Right kidney (tissue), 1 donor: ENCODE measurements around the gene EFNA5.

Experiments used
- DNase-seq: peaks from one replicate; pipeline ENCODE4 v3.0.0-alpha.2; 2016

Gene EFNA5

DNA sequence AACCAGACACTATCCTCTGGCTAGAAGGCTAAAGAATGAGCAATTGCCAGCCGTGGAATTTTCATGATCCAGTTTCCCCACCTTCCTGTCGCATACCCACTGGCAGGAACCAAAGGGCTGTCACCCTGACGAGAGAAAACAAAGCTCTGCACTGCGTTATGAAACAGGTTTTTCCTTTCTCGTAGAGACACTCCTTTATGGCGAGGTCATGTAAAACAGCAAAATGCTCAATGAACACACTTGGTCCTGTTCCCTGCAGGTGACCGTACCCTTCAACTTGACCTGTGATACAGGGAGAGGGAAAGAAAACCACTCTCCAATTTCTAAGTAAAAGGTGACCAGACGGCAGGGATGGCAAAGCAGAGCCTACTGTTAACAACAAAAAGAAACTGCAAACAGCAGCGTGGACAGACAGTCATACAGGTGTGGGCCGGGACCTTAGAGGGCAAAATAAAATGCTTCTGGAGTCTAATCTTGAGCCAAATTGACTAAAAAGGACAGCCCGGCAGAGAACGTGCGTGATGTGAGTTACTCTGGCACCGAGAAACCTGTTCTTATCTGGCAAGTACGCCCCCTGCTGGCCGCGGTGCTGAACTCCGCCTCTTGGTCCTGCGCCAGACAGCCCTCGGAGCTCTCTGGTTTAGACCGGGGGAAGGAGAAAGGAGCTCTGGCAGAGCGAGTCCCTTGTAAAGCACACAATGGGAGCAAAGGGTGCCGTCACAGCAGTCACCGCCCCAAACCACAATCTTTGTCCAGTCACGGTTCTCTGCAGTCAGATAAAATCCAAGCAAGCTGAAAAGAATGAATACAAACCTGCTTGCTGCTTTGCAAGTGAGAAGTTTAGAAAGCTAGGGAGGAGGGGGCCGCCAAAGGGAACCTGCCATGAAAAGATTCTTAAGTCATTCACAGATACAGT is 98.9 kb downstream of the EFNA5 start:
- DNase-seq: peak; percentile 88

DNA sequence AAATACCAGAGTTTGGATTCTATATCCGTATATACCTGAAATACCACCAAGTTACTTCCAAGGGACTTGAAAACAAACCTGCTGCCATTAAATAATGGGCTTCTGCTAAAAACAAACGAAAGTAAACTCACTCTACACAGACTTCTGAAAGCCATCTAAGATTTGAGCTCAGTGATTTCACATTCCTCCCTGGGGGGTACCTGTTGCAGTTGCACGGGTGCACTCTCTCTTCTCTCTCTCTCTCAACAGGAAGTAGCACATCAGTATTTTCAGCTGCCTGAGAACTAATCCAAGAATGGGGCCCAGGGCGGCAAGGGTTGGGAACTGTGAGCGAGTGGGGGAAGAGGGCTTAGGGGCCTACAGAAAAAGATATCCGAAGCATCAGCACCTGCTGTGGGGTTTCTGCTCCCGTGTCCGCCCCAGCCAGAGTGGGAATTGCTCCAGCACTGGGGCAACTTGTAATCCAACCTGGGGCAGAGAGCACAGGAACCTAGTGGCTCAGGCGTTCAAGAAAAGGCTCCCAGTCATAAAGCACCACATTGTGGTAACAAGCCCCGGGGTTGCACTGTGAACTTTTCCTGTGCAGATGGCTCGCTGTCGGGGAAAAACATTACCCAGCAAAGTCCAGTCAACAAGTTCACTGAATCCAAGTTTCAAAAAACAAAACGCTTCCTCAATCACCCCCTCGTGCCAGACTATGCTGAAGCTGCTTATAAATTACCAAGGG is 99.8 kb downstream of the EFNA5 start:
- DNase-seq: peak; percentile 51

DNA sequence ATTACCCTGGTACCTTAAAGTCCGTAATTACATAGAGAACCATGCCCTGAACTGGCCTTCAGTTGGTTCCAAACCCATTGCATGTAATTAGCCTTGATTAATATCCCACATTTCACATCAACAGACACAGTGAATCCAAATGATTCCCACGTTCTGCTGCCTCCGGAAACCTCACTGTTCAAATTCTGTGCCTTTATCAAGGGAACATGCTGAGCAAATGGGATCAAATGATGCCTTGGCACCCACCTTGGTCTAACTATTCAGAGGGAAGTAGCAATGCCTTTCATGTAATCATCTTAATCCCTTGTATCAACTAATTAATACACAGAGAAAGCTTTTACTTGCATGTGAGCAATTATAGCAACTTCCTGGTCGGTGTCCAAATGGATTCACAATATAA is 100.6 kb downstream of the EFNA5 start:
- no peak for DNase-seq

DNA sequence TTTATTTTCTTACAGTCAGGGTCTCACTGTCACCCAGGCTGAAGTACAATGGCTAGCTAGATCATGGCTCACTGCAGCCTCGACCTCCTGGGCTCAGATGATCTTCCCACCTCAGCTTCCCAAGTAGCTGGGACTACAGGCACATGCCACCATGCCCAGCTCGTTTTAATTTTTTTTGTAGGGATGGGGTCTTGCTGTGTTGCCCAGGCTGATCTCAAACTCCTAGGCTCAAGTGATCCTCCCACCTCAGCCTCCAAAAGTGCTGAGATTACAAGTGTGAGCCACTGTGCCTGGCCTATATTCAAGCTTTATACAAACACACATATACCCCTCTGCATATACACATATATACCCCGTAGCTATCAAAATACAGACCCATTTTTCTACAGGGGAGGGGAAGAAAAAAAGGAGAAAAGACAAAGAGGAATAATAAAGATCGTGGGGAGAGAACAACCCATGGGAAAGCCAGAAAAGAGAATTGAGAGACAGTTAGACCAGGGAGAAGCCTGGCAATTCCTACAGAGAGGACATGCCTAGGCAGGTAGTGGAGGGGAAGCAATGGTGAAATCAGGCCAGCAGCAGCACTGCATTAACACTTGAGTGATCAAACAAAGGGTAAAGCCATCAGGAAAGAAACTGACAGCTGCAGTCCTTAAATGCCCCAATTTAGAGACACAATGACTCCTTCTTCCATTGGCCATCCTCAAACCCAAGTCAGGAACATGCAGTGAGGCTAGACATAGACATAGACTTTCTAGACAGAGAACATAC is 102.7 kb downstream of the EFNA5 start:
- DNase-seq: no peak

DNA sequence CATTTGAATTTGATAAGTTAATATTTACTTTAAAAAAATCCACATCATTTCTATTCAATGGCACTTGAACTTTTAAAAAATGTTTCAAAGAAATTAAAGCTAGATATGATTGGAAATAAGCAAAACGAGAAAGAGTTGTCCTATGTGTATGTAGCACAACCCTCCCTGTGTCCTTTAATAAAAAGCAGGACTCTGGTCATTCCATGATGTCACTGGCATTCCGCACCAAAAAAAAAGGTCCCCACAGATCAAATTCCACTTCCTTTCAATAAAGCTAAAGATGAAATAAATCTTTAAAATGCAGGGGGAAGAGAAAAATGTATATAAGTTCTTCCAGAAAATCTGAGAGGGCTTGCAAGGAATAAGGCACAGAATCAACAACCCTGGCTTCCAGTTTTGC is 103.8 kb downstream of the EFNA5 start:
- DNase-seq: no peak

DNA sequence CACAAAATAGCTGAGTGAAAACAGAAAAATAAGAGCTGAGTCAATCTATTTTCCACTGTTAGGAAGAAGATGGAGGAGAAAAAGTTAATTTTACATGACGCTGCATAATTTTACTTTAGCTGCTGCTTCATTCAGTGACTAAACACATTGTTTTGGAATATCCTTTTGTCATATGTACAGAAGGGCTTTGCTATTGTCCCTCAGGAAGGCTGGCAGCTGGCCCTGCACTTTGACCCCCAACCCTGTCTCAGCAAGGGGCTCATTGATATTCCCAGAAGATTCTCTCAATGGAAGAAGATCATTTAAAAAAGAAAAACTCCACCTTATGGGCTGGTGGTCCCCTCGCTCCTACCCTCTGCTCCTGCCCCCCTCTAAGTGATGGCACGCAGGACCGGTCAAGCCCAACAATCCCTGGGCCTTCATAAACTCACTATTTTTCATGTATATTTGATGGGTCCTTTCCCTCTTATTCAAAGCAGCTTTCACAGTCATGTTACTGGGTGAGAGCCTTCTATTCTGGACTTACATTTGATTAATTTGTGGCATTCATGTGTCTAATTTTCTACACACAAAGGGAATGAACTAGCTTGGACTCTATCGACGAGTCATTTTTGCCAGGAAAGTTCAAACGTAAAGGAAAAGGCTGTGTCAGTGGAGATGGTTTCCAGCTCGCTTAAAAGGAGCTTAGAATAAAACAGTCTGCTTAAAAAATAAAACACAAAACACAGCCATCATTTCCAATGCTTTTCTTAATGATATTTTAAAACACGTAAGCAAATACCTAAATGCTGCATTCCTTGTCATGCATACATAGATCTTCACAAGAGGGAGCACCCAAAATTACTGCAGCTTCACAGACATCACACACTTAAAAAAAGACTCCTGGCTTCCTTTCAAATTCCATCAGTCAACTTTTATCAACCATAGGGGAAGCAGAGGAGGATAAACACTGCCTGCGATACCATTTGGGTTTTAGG is 104.7 kb downstream of the EFNA5 start:
- no peak for DNase-seq

DNA sequence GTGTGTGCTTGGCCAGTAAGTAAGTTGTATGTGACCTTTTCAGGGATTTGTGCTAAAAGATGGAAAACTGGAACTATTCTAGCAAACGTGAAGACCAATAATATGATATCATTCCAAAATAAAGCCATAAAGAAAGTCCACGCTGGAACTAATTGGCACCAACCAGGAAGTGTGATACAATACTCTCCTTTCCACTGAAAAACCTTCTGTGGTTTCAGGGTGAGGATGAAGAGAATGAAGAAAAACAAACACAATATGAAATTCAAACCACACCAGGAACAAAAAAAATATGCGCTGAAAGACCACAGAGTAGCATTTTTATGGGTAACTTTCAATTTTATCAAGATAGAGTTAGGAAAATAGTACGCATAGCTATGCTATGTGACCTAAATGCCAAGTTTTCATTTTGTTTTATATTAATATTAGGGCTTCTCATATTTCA is 105.8 kb downstream of the EFNA5 start:
- DNase-seq: no peak

DNA sequence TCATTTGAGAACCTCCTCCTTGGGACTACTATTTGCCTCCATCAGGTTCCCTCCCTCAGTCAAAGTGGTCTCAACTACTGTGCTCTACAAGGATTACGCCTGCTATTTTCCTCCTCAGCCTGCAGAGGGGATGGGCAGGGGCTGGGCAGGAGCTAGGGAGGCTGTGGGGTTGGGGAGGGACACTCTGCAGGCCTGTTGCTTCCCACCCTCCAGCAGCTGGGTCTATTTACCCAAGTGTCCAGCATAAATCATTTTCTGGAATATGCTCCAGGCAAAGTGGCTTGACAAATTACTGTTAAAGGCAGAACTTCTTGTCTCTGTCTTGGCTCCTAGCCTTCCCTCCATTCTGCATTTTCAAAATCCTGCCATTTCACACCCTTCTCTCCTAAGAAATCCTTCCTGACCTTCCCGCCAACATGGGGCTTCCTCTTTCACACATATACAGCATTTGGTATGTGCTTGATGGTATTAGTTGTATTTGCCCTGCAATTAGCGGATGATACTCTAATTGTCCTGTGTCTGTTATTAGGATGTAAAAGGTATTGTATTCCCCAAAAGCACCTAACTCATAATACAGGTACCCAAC is 106.7 kb downstream of the EFNA5 start:
- no peak for DNase-seq

DNA sequence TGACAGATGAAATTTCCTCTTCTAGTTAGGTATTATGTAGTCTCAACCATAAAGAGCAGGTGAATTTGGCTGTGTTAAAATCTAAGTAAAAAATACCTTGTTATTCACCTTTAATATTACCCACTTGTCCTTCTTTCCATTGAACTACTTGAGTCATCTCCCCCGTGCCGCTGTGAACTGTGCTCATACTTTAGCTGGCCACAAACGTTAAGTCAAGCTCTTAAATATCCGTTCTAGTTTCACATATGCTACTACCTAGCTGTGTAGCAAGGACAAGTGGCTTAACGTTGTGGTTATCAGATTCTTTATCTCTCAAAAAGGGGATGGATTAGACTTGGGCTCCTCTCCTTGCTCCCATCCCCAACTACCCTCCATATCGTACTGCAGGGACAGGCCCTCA is 110.4 kb downstream of the EFNA5 start:
- DNase-seq: no peak

DNA sequence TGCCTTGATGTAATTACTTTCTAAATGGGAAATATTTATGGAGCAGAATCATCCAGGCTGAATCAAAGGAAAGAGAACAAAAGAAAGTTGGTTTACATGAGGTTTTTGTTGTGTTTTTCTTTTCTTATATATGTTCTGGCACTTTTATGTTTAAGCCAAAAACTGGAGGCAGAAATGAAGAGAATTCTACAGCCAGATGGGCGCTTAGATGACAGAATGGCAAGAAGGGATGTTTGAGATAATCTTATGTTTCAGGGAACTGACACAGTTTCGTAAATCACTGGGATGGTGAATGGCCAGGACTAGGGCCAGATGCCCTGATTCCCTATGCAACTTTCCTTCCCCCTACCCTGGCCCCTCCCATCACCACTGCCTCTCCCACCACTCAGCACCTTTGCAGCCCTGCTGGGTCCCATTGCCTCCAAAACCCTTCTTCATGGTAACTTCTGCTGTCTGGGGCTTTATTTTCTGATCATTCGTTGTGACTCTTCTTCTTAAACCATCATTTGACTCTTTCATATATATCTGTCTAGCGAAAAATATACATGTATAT is 111.8 kb downstream of the EFNA5 start:
- no peak for DNase-seq

DNA sequence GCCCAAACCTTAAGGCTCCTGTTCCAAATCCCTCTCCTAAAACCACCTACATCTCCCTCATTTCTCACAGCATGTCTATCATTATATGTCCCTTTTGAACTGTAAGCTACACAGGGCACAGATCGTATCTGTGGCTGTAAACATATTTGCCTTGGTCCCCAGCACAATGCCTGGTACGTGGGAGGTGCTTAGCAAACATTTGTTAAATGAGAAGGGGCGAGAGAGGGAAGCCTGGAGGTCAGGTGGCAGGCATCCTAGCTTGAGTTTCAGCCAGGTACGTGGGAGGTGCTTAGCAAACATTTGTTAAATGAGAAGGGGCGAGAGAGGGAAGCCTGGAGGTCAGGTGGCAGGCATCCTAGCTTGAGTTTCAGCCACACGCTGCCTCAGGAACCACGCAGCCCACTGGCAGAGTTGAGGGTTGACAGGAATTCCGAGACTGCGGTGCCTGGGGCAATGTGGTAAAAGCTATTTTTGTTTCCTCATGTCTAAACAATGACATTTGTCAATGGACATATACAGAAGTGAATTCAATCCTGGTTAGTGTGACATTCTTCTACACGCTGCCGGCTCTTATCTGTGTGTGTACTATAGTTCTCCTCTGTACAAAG is 113.6 kb downstream of the EFNA5 start:
- DNase-seq: no peak

DNA sequence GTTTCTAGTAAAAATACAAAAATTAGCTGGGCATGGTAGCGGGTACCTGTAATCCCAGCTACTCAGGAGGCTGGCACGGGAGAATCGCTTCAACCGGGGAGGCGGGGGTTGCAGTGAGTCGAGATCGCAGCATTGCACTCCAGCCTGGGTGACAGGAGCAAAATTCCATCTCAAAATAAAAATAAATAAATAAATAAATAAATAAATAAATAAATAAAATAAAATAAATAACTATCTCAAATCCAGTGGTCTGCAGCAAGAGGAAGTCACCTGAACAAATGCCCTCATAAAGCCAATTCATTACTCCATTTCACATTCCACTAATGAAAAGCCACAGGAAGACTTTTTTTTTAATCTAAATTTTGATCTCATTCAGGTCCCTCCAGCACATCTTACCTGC is 114.2 kb downstream of the EFNA5 start:
- DNase-seq: no peak

DNA sequence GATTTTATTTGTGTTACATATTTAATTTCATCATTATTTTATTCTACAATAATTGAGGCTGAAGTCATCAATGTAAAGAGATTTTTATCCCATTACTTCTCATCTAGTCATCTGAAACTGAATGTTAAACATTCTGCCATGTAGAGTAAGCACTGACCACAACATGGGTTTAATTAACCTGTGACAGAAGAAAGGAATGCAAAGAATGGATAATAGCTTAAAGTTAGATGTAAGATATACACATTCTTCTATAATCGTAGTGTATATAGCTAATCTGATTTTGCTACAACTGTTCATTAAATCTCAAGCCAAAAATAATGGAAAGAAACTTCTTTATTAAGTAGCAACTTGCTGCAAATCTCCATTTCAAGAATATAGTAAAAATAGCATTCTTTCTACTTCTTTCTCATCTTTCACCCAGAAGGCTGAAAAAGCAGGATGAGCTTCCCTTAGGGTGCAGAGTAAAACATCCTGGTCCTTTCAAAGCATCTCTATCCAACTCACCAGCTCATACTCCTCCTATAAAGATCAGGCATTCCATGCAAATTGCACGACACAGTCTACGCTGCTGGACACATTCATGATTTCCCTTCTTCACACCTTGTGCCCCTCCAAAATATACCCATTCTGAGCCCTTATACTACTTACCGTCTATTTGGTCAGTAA is 115.2 kb downstream of the EFNA5 start:
- no peak for DNase-seq

DNA sequence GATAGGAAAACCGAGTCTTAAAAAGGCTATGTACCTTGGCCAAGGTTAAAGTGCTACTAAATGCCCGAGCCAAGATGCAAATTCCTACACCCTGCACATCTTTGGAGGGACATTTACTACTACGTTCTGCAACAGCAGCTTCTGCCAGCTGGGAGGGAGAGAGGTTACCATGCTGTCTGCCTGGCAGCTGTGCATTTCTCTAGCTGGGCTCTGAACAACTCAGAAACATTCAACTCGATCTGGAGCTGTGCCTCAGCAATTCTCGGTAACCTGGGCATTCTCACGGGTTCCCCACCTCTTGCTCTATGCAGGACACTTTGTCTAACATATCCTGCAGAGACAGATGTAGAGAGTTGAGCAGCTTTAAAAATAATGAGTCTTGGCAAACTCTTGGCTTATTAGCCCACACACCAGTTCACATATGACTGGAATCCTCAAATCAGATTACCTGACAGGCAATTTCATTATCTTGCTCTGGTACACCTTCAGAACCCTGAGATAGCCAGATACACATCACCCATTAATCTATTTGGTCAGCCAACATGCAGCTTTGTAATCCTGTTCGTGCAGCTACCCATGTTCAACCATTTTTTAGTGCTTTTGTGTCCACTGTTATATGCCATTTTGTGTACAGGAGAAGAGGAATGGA is 115.8 kb downstream of the EFNA5 start:
- DNase-seq: no peak

DNA sequence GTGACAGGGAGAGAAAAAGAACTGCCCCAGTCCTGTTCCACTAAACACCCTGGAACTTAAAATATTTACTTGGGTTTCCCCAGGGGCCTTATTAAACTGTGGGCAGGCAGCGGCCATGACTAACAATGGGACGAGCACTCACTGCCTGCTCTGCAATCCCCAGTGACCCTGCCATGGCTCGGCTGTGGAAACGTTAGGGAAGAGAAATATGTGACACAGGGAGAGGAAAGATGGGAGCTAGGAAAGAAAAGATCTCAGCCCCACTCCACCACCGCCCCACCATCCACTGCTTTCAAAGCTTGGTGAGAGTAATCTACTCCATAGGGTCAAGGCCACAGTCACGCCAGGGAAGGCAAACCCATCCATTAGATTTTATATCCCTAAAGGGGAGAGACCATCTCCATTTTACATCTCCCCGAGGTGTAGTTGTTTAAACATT is 117.6 kb downstream of the EFNA5 start:
- no peak for DNase-seq

DNA sequence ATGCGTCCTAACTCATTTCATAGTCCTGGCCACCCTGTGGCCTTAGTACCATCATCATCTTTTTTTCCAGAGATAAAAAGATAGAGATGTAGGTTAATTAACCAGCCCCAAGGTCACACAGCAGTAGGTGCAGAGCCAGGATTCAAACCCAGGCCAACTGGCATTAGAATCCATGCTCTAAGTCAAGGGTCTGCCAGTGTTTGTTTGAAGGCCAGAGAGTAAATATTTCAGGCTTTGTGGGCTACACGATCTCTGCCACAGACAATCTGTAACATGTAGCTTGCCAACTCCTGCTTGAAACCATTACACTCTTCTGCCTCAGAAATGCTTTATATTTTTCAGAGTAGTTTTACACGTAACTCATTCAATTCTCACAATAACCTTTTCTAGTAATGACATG is 119.6 kb downstream of the EFNA5 start:
- no peak for DNase-seq

DNA sequence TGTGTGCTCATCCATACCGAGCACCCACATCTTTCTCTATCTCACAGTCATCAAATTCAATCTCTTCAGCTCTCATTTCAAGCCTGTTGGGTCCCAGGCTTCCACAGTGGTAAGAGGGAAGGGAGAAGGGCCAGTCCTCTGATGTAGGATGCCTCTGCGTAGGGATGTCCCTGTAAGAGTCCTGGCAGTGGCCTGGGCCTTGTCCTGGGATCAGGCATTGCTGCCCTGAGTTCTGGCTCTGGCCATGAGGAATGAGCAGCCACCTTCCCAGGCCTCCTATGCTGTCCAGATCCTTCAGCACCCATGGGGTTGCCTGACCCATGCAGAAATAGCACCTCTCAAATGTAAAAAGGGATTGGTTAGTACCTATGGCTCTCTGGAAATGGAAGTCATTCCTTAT is 121.2 kb downstream of the EFNA5 start:
- no peak for DNase-seq

DNA sequence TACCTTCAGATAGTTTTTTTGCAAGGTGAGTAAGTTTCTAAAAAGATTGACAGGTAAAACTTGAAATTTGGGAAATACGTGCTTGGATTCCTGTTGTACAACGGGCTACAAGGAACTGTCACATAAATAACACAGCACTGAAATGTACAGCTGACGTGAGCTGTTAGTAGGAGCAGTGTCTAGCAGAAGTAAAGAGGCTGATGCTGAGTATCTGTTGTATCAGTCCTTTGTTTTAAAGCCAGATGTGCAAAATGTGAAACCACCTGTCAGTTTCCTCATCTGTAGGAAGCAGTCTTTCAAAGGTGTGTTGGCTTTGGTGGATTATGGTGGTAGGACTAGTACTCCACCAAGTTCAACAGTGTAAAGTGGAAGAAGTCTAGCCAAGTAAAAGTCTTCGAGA is 122.3 kb downstream of the EFNA5 start:
- DNase-seq: no peak

DNA sequence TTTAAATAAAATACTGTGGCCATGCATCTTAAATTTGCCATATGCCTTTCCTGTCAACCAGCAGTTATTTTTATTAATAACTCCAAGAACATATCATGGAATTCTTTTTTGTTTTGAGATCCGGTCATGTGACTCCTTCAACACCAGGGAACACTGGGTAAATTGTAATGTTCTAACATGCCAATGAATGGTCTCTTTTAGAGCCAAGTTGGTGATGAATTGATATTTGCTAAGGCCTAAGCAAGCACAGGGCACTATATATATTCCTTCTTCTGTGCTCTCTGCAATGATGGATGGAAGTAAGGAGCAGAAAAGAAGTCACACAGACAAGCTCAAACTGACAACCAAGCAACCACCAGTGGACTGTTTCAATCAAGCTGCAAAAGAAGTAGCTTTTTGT is 124.0 kb downstream of the EFNA5 start:
- no peak for DNase-seq
